A673 (cell line): ENCODE measurements around the gene PSTPIP2.

Experiments used
- CTCF ChIP-seq: fragments of 300-800, 200-600 bp; sonication (generic); conservative IDR thresholded peaks from 2 replicates; pipeline ENCODE4 v1.5.1; 2017; ENCODE audit warnings: low read depth, mild to moderate bottlenecking, antibody characterized with exemption, low read length, moderate library complexity, mixed read lengths
- EZH2 ChIP-seq: fragments of 200-600 bp; sonication (generic); IDR thresholded peaks from 2 replicates; pipeline ENCODE4 v1.6.1; 2017; ENCODE audit warnings: borderline replicate concordance, low read depth, mild to moderate bottlenecking, mixed read lengths, antibody characterized with exemption, low read length; ENCODE audit not compliant: poor library complexity, severe bottlenecking

- TF ChIP-seq CTCF (no peak), EZH2 (no peak)
Observed at GRCh38 chr18:46110406-46110805, 38.3 kb upstream of the PSTPIP2 start.
